22Rv1 (cell line): ENCODE data around the gene KRT3.
"Not testable (repeated sequence)": the region's sequence is repeated elsewhere in the genome, so short reads cannot be mapped to it uniquely, and the experiment has no call there.

ENCODE experiments used
- H3K27ac ChIP-seq: fragments of 450-650 bp; 2 replicates; pipeline ENCODE4 v1.5.1; 2017
- ZFX ChIP-seq: fragments of 450-650 bp; IDR thresholded peaks from 2 replicates; pipeline ENCODE4 v1.6.1; 2017; ENCODE audit warnings: antibody characterized with exemption, borderline replicate concordance
- TF ChIP-seq, protein P1 (sequence below): fragments of 450-650 bp; IDR thresholded peaks from 2 replicates; pipeline ENCODE4 v1.5.1; 2017; ENCODE audit warnings: mild to moderate bottlenecking

KRT3 gene

DNA sequence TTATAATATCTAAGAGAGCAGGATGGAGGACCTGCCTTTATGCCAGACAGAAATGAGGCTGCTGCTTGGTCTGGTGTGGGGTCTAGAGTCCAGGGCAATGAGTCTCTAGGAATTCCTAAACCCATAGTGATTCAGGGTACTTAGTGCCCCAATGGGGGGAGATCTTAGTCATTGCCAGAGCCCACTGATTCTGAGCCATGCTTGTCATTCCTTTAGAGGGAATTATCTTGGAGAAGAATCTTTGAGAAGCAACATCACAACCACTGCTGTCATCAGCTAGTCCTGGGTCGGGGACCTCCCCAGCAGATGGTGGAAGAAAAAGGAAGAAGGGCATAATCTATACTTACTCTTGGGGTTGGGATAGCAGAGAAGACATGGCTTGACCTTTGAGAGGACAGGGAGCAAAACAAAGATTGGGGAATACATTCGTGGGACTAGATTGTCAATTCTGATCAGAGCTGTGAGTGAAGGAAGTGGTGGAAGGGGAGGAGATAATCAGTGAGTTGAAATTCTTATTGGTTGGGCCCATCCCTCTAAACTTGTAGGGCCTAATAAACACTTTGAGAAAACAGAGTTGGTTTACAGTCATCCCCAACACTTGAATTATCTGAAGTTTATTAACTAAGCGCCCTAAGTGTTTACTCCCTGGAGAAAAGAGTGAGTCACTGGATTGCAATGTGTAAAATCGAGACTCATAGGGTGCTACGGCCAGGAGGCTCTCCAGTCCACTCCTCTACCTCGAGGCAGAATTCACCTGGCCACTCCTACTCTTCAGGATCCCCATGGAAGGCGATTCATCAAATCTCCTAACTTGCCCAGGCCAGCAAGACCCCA lies 3.0 kb upstream of the KRT3 start:
- TF ChIP-seq, protein P1, sequence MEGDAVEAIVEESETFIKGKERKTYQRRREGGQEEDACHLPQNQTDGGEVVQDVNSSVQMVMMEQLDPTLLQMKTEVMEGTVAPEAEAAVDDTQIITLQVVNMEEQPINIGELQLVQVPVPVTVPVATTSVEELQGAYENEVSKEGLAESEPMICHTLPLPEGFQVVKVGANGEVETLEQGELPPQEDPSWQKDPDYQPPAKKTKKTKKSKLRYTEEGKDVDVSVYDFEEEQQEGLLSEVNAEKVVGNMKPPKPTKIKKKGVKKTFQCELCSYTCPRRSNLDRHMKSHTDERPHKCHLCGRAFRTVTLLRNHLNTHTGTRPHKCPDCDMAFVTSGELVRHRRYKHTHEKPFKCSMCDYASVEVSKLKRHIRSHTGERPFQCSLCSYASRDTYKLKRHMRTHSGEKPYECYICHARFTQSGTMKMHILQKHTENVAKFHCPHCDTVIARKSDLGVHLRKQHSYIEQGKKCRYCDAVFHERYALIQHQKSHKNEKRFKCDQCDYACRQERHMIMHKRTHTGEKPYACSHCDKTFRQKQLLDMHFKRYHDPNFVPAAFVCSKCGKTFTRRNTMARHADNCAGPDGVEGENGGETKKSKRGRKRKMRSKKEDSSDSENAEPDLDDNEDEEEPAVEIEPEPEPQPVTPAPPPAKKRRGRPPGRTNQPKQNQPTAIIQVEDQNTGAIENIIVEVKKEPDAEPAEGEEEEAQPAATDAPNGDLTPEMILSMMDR = no peak
- TF ChIP-seq ZFX = no peak
- H3K27ac ChIP-seq = no peak overlapping the region

DNA sequence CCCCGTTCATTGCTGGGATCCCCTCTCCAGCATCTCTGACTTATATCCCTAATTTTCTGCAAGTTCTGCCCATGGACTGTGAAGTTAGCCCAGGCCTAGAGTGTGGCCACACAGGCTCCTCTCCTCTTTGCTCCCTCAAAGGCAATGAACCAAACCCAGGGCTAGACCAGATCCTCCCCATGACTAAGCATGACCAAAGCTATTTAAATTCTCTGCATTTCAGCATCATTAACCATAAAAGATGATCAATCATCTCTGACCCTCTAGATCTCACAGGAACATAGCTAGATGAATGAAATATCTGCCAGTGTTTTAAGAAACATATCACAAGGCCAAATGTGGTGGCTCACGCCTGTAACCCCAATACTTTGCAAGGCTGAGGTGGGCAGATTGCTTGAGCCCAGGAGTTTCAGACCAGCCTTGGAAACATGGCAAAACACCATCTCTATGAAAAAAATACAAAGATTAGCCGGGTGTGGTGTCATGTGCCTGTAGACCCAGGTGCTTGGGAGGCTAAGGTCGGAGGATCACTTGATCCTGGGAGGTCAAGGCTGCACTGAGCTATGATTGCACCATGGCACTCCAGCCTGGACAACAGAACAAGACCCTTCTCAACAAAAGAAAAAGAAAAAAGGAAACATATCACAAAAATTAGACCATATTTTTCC lies 2.2 kb upstream of the KRT3 start:
- no peak overlapping the region for H3K27ac ChIP-seq
- TF ChIP-seq ZFX = no peak
- TF ChIP-seq, protein P1 = no peak

DNA sequence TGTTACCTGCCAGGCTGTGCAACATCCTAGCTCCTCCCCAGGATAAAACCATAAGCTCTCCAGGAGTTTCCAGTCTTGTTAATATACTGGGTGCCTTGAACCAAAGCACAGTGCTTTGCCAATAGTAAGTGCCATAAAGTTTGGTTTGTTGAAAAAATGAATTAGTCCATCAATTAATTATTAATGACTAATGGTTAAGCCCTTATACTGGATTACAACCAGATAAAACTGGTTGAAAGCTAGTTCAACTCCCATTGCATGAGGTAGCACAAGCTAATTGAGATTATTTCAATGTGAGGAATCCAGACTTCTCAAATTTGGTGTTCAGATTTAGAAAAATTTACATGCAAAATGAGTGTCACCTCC lies 1.6 kb upstream of the KRT3 start:
- TF ChIP-seq, protein P1 = no peak
- TF ChIP-seq ZFX = no peak
- H3K27ac ChIP-seq = no peak overlapping the region

DNA sequence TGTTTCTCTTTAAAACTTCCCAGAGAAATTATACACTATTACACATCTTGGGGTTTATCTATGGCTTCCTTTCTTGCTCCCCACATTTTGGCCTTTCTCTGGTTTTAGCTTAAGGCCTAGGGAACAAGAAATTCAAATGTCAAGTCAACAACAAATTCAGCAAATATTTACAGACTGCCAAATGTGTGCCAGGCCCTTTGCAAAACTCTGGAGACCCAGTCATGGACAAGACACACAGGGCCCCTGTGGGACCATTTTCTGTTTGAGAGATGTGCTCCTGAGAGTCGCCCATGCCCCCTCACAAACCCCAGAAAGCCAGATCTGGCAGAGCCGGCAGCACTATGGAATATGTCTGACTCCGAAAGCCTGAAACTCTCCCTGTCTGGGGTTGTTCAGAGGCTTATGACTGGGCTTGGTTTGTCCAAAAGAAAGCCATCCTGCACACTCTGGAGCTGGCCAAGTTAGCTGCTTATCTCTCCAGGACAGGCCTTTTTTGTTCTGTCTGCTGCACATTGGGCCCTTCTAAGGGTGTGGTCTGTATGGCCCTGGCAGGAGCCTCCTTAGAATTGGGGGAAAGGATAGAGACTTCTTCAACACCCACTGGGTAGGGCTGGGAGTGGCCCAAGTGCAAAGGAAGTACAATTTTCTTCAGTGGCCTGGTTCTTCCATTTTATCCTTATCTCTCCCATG lies 1.1 kb upstream of the KRT3 start:
- no peak overlapping the region for H3K27ac ChIP-seq
- TF ChIP-seq, protein P1 = no peak
- TF ChIP-seq ZFX = no peak

DNA sequence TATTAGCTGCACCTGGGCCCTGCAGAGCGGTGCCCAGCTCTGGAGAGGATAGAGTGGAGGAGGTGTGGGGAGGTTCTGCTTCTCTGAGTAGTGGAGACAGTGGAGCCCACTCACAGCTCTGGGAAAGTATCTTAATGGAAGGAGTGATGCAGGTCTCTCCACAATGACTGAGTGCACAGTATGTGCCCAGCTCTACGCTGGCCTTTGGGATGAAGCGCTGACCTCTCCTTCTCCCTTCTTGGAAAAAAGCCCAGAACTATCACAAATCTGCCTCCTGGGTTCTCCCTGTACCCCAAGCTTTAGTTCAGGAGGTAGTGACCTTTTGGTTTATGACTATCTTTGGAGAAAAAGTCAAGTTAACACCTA lies 495 bp upstream of the KRT3 start:
- H3K27ac ChIP-seq = no peak overlapping the region
- TF ChIP-seq, protein P1 = no peak
- no peak for TF ChIP-seq ZFX

DNA sequence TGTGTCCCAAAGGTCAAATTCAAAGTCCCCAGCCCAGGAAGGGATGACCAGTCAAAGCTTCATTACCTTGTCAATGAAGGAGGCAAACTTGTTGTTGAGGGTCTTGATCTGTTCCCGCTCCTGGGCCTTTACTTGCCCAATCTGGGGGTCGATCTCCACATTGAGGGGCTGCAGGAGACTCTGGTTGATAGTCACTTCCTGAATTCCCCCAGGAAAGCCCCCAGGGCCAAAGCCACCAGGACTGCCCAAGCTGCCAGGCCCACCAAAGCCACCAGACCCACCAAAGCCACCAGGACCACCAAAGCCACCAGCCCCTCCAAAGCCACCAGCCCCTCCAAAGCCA lies 614 bp downstream of the KRT3 start:
- H3K27ac ChIP-seq = not testable (repeated sequence)

DNA sequence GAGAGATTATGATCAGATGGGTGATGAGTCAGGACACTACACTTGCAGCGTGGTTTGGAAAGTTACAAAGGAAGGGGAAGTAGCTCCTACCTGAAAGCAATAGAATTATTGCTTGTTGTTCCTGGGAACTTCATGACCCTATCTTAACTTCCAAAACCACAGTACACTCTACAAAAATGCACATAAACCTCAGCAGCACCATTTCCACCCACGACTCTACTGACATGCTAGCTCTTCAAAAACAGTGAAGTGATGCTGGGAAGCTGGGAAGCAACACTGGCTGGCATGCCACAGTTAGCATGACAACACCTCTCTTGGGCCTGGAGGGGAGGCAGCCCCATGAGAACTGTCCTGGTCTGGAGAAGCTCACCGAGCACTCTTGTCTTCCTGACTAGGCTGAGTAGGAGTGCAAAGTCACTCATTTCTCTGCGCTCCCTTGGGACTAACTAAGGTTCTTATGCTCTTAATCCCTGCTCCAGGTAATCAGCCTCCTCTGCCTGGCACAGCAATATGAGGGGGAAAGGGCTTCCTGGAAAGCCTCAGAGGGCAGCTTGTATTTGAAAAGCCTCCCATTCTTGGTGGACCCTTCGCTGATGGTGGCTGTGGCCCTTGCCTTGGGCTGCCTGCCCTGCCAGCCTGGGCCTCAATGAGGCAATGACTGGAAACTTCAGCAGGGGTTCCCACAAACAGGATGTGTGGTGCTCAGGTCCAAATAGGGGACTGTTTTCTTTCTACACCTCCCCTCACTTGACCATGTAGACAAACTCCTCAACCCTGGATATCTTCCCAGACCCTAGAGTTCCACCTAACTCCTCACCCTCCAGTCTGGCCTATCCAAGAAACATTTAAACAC lies 1.2 kb downstream of the KRT3 start:
- TF ChIP-seq ZFX = no peak
- TF ChIP-seq, protein P1 = no peak
- H3K27ac ChIP-seq = no peak overlapping the region
